Vagina (tissue), 2 donors: Measurements from ENCODE around the gene FMO5.
A peak's percentile ranks its signal among the peaks of the same experiment; 100 is the strongest.

ENCODE experiments used
- CTCF ChIP-seq, 3 experiments: fragments of 450-650 bp in 2 of 3; fragments of 200-600 bp in 1 of 3; sonication (generic) in 1 of 3; IDR thresholded peaks; one replicate each; pipeline ENCODE4 v1.5.1; 2017 to 2019; ENCODE audit warnings: antibody characterized with exemption in 3 of 3, mild to moderate bottlenecking in 2 of 3, moderate library complexity in 2 of 3
- POLR2A ChIP-seq, 2 donors: fragments of 450-650 bp; IDR thresholded peaks; one replicate each; pipeline ENCODE4 v1.6.1; 2017; ENCODE audit warnings: antibody characterized with exemption in 2 of 2, mild to moderate bottlenecking in 2 of 2, moderate library complexity in 2 of 2

DNA sequence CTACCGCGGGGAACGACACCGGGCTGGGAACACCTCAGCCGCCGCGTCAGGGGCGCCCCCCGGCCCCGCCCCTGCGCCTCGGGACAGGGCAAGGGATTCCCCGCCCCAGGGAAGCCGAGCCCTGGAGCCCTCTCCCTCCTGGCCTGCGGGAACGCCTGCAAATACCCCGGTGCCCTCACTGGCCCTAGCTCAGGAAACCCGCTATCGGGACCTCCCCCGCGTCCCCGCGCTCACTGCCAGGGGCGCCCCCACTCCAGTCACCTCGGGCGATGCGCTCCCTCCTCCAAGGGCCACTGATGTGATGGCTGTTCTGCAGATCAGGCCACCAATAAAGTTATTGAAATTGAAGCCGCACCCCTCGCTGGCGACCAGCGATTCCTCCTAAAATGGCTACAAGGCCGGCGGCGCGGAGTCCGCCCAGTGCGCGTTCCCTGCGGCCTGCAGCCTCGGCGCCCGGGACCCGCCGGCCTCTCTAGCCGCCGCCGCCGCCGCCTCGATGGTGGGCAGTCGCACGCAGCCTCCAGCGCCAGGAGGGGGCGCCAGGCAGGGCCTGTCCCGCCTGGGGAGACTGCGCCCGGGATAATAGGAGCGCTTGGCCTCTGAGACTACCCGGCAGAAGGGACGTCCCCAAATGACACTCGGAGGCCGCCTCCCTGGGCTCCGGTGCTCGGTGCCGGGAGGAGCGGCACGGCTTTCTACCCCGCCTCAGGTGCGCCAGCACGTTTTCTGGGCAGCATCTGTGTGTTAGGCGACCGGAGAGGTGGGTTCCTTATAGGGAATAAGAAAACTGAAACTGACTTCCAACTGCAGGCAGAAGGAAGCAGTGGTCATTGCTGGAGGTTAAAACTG, 52.7 kb downstream of the FMO5 start, which contains the start of gene PRKAB2:
- TF ChIP-seq CTCF (IDR thresholded peaks at IDR 0.05) (peak; percentile 32 to 94 (median 93)), POLR2A (IDR thresholded peaks at IDR 0.05) (peak in 1 of 2 donors; percentile 72)
